ENCODE data around the gene NTRK2.

Gene NTRK2

DNA sequence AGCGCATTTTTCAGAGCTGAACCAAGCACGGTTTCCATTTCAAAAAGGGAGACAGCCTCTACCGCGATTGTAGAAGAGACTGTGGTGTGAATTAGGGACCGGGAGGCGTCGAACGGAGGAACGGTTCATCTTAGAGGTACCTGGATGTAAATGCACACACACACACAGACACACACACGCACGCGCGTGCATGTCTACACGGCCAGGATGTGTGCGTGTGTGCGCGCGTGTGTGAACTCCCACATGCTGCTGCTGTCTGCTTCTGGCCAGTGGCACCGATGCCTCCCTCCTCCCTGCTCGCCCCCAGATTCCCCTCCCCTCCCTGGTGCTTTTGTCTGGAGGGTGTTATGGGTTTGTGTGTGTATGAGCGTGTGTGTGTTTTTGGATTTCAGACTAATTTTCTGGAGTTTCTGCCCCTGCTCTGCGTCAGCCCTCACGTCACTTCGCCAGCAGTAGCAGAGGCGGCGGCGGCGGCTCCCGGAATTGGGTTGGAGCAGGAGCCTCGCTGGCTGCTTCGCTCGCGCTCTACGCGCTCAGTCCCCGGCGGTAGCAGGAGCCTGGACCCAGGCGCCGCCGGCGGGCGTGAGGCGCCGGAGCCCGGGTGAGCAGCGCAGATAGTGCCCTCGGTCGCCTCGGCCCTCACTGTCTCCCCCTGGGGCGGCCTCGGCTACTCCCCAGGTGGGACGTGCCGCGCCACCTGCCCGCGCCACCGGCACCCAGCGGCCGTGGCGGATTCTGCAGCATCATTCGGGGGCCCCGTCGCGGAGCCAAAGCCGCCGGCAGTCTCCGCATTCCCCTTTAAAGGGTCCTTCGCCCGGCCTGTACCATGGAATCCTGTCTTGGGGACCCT lies at the start of gene NTRK2:
Gene NTRK2, plus strand, starts transcription at position 442 of the 850 bp plus-strand sequence. CDS start 1,020 bp downstream, outside the sequence.
- no peak for DNase-seq (ENCODE audit: low spot score)

DNA sequence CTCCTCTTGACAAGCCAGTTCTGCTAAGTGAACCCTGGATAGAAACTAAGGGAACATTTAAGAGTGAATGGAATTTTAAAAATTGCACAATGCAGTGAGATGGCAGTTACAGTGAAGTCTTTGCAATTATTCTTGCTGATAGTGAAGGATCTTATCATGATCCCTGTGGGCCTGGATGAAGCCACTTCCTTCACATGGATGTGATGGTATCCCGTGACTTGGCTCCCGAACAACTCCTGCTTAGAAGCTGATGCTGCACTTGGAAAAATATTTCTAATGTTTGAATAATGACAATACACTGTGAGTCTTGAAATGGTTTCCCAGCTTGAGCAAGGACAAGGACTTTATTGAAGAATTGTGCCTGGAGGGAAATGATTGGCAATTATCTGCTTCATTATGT lies 49.2 kb upstream of the NTRK2 start:
- DNase-seq (ENCODE audit: low spot score), result no peak

DNA sequence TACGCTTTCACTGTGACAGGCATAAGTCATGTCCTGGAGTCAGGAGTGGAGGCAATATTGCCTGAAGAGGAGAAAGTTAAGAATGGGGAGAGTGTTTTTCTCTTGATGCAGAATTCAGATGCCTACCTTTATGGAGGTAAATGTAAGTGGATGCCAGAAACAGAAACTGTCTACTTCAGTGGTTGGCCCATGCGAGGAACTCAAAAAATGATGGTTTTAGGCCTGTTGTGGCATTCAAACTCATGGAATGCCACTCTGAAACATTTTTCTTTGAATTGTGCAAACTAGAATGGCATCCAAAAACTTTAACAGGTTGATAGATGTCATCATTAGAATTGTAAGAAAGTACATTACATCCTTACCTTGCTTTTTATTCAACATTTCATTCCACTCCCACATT lies 47.7 kb upstream of the NTRK2 start:
- DNase-seq (ENCODE audit: low spot score), result no peak

DNA sequence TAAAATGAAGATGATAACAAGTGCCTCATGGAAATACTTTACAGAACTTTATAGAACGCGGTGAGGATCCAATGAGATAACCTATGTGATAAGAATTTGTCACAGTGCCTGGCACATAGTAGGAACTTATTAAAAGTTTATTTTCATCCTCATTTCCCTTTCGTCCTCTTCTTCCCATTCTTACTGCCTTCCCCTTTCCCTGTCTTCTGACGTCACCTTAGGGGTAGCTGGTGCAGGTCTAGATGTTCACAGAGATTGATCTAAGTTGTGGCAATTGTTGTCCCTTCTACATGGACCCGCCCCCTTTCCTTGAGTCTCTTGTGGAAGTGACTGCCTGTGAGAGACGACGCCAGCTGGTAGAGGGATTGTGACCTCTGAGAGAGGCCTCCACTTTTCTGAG lies 46.5 kb upstream of the NTRK2 start:
- DNase-seq (ENCODE audit: low spot score), result no peak

DNA sequence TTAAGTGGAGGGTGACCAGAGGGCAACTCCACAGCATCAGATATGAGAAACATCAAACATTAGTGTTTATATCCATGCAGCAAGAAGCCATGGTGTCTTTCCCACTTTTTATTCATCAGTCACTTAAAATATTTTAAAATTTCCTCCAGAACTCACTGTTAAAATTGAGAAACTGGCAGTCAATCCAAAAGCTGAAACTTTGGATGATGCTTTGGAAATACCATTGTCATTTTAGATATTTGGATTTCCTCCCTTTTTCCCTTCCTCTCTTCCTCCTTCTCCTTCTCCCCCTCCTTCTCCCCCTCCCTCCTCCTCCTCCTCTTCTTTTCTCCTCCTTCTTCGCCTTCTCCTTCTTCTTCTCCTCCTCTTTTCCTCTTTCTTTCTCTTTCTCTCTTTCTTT lies 33.1 kb upstream of the NTRK2 start:
- DNase-seq (ENCODE audit: low spot score), result no peak

DNA sequence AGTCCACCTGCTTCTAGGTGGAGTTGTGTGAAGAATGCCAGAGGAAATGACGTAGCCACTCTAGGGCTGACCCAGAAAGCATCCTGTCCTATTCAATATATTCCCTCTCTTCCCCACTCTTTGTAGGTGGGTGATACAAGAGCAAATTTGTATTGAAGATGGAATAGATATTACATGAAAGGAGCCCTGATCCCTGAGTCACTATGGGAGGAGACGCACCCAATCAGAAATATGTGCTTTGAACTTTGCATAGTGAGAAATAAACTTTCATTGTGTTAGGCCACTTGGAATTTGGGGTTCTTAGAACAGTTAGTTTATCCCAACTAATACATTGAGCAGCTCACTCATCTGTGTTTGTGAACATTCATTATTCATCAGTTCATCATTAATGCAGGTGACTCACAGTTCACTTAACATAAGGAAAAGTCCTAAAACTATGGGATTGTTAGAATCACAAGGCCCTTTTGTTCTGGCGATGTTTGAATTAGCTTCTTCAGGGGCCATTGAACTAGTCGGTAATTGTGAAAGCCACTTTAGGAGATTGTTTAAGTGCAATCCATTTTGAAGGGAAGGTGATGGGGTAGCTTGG lies 26.9 kb upstream of the NTRK2 start:
- no peak for DNase-seq (ENCODE audit: low spot score)

DNA sequence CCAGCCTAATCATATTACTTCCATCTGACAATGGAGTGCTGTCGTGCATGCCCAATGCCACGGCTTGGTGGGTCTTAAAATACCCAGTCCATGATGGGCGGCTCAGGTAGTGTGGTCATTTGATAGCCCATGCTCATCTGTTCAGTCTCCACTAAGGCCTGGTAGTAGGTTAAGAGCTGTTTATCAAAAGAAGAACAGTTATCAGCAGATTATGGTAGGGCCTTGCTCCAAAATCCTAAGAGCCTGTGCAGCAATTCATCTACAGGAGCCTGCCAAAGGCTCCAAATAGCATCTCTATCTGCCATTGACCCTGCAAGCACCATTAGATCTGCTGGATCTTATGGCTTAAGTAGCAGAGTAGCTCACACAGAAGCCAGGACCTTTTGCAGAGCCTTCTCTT lies 21.8 kb upstream of the NTRK2 start:
- DNase-seq (ENCODE audit: low spot score), result no peak

DNA sequence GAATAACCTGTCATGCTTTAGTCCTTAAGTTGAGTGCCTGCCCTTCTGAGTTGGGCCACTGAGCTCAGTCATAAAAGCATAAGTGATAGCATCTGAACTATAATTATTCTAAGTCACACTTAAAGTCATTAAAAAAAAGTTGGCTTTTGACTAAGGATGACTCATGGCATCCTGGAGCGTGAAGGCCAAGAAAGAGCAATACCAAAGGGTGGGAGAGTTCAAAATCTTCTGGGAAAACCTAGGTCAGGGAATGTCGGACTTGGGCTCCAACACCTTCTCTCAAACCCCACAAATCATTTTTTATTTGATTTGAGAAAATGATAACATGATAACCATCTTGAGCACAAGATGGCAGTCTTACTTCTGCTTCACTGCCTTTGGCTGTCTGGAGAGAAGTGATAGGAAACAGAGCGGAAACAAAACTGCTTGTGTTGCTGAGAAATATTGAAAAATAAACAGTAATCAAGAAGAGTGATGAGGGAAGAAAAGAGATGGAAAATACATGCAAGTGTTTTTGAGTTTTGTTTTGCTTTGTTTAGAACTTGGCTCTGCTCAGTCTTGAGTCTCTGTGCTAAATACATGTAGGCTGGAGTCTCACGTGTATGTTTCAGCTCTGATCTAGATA lies 16.9 kb upstream of the NTRK2 start:
- DNase-seq (ENCODE audit: low spot score), result no peak

DNA sequence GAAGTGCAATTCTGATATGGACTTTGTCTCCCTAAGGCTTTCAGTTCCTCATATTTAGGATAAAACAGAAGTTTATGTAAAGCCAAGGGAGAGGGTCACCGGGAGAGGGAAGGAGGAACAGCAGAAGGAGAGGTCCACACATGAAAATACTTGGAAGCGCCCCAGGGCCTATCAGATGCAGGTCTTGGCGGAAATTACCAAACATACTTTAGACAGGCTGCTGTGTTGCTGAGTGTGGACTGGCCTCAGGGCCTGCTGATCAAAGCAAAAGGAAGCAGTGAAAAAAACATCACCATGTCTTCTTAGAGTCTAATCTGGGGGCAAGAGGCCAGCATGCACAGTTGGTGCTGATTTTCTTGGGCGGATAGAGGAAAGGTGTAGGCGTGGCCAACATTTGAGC lies 14.1 kb upstream of the NTRK2 start:
- no peak for DNase-seq (ENCODE audit: low spot score)

DNA sequence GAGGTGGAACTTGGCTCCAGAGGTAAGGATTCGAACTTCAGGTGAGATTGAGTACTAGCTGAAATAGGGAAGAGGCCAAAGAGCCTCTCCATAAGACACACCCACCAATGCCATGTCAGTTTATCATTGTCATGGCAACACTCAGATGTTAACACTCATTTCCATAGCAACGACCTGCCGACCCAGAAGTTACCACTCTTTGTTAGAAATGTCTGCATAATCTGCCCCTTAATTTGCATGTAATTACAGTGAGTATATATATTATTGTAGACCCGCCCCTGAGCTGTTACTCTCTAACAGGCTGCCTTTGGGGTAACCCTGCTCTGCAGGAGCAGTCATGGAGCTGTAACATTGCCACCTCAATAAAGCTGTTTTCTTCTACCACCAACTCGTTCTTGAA lies 10.2 kb upstream of the NTRK2 start:
- DNase-seq (ENCODE audit: low spot score), result no peak

DNA sequence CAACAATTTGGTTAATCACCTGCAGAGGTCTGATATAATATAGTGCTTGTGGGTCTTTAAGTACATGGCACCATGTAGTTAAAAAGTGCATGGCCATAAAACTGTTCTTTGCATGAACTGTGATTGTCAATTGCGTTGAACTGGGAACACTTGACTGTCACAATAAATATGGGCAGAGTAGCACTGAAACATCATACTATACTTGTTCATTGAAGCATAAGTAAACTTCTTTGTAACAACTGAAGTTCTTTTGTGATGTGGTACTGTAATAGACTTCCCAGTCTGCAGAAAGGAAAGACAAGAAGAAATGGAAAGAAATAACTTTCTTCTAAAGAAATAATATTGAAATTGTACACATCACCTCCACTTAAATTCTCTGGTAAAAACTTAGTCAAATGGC lies 9.8 kb upstream of the NTRK2 start:
- DNase-seq (ENCODE audit: low spot score), result no peak

DNA sequence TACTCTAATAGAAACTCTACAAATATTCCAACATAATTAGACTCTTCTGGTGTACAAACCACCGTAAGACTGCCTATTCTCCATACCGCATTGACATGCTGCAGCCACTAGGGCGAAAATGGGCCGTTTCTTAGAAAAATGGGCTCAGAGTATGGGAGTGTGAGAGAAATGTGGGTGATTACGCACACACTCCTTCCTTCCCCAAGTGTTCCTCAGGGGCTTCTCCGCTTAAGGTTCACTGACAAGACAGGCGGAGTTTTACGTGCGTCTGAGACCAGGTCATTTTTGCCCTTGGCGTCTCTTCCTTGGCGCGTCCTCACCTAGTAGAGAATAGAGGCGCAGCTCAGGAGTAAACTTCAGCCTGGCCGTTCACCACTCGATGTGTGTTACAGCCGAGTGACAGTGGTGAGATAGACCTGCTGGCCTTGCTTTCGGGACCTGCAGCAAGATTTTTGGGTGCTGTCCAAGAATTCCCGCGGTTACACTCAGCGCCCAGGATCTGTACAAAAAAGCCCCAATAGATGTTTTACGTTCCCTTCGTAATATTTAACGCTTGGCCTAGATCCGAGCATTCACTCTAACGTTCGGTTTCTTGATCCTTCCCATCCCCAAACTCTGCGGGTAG lies 1.8 kb upstream of the NTRK2 start:
- DNase-seq (ENCODE audit: low spot score), result no peak

DNA sequence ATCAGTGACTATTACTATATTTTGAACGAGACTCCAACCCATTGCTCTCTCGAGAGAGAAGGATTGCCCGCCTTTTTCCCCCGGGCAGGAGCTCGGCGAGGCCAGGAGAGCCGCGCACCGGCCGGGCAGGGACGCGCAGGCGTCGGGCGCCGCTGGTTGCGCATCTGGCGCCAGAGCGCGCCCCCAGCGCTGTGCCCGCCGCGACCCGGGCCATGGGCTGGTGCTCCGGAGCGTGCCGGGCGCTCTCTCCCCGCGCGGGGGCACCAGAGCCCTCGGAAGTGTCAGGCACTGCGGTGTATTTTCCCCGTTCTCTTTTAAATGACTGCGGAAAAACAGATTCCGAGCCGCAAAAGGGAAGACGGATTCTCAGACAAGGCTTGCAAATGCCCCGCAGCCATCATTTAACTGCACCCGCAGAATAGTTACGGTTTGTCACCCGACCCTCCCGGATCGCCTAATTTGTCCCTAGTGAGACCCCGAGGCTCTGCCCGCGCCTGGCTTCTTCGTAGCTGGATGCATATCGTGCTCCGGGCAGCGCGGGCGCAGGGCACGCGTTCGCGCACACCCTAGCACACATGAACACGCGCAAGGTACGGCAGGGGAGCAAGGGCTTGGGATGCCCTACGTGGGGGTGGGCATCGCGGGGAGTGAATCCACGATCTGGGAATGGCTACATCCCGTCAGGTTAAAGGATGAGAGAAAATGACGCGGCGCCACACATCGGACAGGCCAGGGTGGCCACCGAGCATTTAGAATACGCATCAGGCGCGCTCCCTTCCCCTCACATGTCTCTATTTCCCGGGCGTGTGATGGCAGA lies 1.1 kb upstream of the NTRK2 start:
- DNase-seq (ENCODE audit: low spot score), result no peak

DNA sequence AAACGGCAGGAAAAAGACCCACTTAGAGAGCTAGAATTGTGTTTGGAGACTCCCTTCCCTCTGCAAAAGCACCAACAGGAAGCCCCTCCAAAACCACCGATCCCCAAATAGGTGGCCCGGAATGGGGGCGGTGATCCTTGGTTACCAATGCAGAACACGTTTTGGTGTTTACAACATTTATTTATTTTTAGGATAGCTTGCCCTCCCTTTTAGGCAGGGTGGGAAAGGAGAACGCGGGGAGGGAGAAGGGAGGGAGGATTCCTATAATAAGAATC lies 579 bp upstream of the NTRK2 start:
- no peak for DNase-seq (ENCODE audit: low spot score)

DNA sequence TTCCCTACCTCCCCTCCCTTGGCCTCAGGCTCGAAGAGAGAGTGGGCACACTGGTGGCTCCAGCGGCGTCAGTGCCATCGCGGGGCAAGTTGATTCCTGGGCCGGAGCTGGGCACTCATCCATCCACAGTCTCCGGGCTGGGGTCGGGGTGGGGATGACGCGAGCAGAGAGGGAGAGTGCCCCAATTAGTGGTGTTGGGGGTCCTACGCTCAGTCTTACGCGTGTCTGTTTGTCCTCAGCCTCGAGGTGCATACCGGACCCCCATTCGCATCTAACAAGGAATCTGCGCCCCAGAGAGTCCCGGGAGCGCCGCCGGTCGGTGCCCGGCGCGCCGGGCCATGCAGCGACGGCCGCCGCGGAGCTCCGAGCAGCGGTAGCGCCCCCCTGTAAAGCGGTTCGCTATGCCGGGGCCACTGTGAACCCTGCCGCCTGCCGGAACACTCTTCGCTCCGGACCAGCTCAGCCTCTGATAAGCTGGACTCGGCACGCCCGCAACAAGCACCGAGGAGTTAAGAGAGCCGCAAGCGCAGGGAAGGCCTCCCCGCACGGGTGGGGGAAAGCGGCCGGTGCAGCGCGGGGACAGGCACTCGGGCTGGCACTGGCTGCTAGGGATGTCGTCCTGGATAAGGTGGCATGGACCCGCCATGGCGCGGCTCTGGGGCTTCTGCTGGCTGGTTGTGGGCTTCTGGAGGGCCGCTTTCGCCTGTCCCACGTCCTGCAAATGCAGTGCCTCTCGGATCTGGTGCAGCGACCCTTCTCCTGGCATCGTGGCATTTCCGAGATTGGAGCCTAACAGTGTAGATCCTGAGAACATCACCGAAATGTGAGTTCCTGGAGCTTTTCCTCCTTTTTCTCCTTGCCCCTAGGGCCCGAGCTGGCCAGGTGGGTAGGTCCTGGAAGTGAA lies 861 bp downstream of the NTRK2 start:
- no peak for DNase-seq (ENCODE audit: low spot score)

DNA sequence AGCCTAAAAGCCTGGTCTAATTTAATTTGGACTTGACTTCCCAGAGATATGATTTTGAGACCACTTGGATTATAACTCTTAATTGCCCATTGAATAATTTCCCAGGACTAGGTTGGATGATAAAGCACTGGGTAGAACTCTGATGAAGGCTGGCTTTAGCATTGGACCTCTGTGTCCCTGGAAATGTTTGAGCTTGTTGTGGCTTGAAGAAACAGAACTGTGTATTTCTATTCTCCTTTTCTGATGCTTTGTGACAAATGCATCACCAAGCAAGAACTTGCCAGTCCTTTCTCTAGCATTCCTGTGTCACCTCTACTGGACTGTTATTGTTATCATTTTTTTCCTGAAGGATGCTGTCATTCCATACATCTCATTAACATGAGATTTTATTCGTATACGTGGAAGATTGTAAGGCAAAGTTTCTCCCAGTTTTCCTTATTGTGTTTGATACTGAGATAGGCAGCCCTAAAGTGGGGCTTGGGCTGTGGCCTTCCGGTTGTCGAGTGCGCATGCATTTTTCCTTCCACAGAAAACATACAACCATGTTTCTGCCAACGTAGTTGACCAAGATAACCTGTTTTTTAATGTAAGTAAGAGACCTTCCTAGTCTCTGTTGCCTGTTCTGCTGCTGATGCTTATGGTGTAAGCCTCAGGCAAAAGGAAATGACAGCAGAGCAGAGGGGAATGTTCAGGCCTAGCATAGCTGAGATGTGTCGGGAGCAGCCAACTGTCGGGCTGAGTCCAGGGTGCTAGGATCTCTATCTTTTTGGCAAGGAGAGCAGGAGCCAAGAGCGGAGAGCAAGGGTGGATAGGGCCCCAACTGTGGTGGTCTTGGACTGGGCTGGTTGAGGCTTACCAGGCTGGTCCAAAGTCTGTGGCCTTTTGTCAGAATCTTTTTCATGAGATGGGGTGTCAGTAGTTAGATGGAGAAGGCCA lies 2.3 kb downstream of the NTRK2 start:
- no peak for DNase-seq (ENCODE audit: low spot score)

DNA sequence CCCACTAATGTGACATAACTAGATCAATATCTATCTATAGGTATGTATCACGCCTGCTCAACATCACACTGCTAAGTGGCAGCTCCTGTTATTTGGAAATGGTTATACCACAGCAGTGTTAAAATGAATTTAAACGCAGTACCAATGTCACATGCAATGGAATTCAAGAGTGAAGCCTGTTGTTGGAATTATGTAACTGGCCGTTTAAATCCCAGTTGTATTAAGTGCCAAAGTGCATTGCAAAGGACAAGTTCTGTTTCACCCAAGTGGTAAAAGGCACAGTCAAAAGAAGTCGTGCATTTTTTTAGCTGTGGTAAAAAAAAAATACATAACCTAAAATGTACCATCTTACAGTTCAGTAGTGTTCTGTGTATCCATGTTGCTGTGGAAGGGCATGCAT lies 4.3 kb downstream of the NTRK2 start:
- no peak for DNase-seq (ENCODE audit: low spot score)

DNA sequence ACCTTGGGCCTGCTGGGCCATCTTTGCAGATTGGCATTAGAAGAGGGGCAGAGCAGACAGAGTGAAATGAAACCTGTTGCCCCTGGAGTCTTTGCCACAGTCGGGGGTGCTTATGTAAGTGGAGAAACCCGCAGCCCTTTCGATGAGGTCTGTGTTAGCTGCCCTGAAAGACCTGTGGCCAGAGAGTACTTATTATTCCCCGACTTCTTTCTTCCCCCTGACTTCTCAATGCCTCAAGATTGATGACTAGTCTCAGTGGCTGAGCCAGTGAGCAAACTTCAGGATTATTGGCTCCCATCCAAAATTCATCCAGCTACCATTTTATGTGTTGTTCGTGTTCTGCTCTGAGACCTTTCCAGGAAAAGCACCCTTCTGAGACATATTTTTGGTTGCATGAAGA lies 7.6 kb downstream of the NTRK2 start:
- no peak for DNase-seq (ENCODE audit: low spot score)

DNA sequence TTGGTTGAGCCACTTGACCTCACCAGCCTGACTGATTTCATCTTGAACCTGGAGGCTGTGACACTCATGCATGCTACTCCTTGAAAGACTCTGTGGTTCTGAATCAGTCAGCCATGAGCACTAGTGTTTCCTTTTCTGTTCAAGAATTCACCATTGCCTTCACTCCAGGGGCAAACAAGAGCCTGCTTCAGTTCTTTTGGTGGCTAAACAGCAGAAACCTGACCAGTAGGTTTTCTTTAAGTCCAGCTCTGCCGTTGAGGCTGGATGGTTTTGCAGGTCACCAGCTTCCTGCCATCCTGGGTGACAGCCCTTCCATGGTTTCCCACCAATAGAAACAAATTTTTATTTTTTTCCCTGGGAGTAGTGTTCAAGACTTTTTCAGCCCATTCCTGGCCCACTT lies 10.0 kb downstream of the NTRK2 start:
- DNase-seq (ENCODE audit: low spot score), result no peak
